ENCODE measurements around the gene ADIPOR2.
"Not testable (repeated sequence)": the region's sequence is repeated elsewhere in the genome, so short reads cannot be mapped to it uniquely, and the experiment has no call there.

ADIPOR2 gene

GRCh38 chr12:1707051-1707450 is 16.2 kb downstream of the ADIPOR2 start:
- H3K4me1 ChIP-seq (ENCODE audit: control insufficient read depth, insufficient read depth, low read length): 0 out of 2 replicates have a peak, but pooled peaks cover 3% of the 10 kb centered on the region
- no peak overlapping the region for H3K4me3 ChIP-seq (ENCODE audit: low read depth, low read length)

GRCh38 chr12:1709968-1710367 is 19.1 kb downstream of the ADIPOR2 start:
- H3K4me1 ChIP-seq (ENCODE audit: control insufficient read depth, insufficient read depth, low read length); H3K4me3 ChIP-seq (ENCODE audit: low read depth, low read length); H3K9ac ChIP-seq (ENCODE audit: low read length); H3K27ac ChIP-seq (ENCODE audit: low read depth, low read length); H3K9me3 ChIP-seq (ENCODE audit: control insufficient read depth, insufficient read depth, low read depth, low read length); H3K27me3 ChIP-seq (ENCODE audit: control insufficient read depth, insufficient read depth, low read length): not testable (repeated sequence)
- peaks cover 13% of the 10 kb centered on the region for H3K36me3 ChIP-seq (ENCODE audit: control insufficient read depth, insufficient read depth, low read length)

More at GRCh38 chr12:1707051-1707450, 16.2 kb downstream of the ADIPOR2 start:
- H3K9me3 ChIP-seq (ENCODE audit: control insufficient read depth, insufficient read depth, low read depth, low read length): no peaks in the 10 kb centered on the region; the same call in 1 of the 2 replicates
- no peak overlapping the region for H3K9ac ChIP-seq (ENCODE audit: low read length)
- H3K27ac ChIP-seq (ENCODE audit: low read depth, low read length): no peak overlapping the region
- no peaks in the 10 kb centered on the region for H3K36me3 ChIP-seq (ENCODE audit: control insufficient read depth, insufficient read depth, low read length)
- no peaks in the 10 kb centered on the region for H3K27me3 ChIP-seq (ENCODE audit: control insufficient read depth, insufficient read depth, low read length)

GRCh38 chr12:1710870-1711269 is 20.0 kb downstream of the ADIPOR2 start:
- H3K4me3 ChIP-seq (ENCODE audit: low read depth, low read length); H3K4me1 ChIP-seq (ENCODE audit: control insufficient read depth, insufficient read depth, low read length); H3K9me3 ChIP-seq (ENCODE audit: control insufficient read depth, insufficient read depth, low read depth, low read length); H3K9ac ChIP-seq (ENCODE audit: low read length); H3K27ac ChIP-seq (ENCODE audit: low read depth, low read length); H3K27me3 ChIP-seq (ENCODE audit: control insufficient read depth, insufficient read depth, low read length): not testable (repeated sequence)
- H3K36me3 ChIP-seq (ENCODE audit: control insufficient read depth, insufficient read depth, low read length): peaks cover 14% of the 10 kb centered on the region

GRCh38 chr12:1711536-1712211 is 20.8 kb downstream of the ADIPOR2 start:
- H3K36me3 ChIP-seq (ENCODE audit: control insufficient read depth, insufficient read depth, low read length): peaks cover 18% of the 10 kb centered on the region

GRCh38 chr12:1712305-1712704 is 21.4 kb downstream of the ADIPOR2 start:
- Histone ChIP-seq H3K9me3 (ENCODE audit: control insufficient read depth, insufficient read depth, low read depth, low read length) (peaks cover 11% of the 10 kb centered on the region; the same call in 1 of the 2 replicates), H3K36me3 (ENCODE audit: control insufficient read depth, insufficient read depth, low read length) (peaks cover 23% of the 10 kb centered on the region)
- H3K4me3 ChIP-seq (ENCODE audit: low read depth, low read length); H3K9ac ChIP-seq (ENCODE audit: low read length); H3K4me1 ChIP-seq (ENCODE audit: control insufficient read depth, insufficient read depth, low read length); H3K27ac ChIP-seq (ENCODE audit: low read depth, low read length); H3K27me3 ChIP-seq (ENCODE audit: control insufficient read depth, insufficient read depth, low read length): not testable (repeated sequence)

More at GRCh38 chr12:1711536-1712211, 20.8 kb downstream of the ADIPOR2 start:
- not testable (repeated sequence) for H3K27me3 ChIP-seq (ENCODE audit: control insufficient read depth, insufficient read depth, low read length); H3K9ac ChIP-seq (ENCODE audit: low read length); H3K9me3 ChIP-seq (ENCODE audit: control insufficient read depth, insufficient read depth, low read depth, low read length); H3K4me1 ChIP-seq (ENCODE audit: control insufficient read depth, insufficient read depth, low read length); H3K4me3 ChIP-seq (ENCODE audit: low read depth, low read length); H3K27ac ChIP-seq (ENCODE audit: low read depth, low read length)

GRCh38 chr12:1712852-1713251 is 22.0 kb downstream of the ADIPOR2 start:
- H3K4me1 ChIP-seq (ENCODE audit: control insufficient read depth, insufficient read depth, low read length); H3K9ac ChIP-seq (ENCODE audit: low read length); H3K27me3 ChIP-seq (ENCODE audit: control insufficient read depth, insufficient read depth, low read length); H3K4me3 ChIP-seq (ENCODE audit: low read depth, low read length); H3K27ac ChIP-seq (ENCODE audit: low read depth, low read length): not testable (repeated sequence)
- H3K9me3 ChIP-seq (ENCODE audit: control insufficient read depth, insufficient read depth, low read depth, low read length): peaks cover 11% of the 10 kb centered on the region; the same call in 1 of the 2 replicates
- H3K36me3 ChIP-seq (ENCODE audit: control insufficient read depth, insufficient read depth, low read length): peaks cover 23% of the 10 kb centered on the region

GRCh38 chr12:1713783-1714348 is 23.0 kb downstream of the ADIPOR2 start:
- Histone ChIP-seq H3K9me3 (ENCODE audit: control insufficient read depth, insufficient read depth, low read depth, low read length) (peaks cover 12% of the 10 kb centered on the region; the same call in 1 of the 2 replicates), H3K36me3 (ENCODE audit: control insufficient read depth, insufficient read depth, low read length) (peaks cover 23% of the 10 kb centered on the region)
- not testable (repeated sequence) for H3K9ac ChIP-seq (ENCODE audit: low read length); H3K27ac ChIP-seq (ENCODE audit: low read depth, low read length); H3K27me3 ChIP-seq (ENCODE audit: control insufficient read depth, insufficient read depth, low read length); H3K4me3 ChIP-seq (ENCODE audit: low read depth, low read length); H3K4me1 ChIP-seq (ENCODE audit: control insufficient read depth, insufficient read depth, low read length)

- not testable (repeated sequence) for H3K27me3 ChIP-seq (ENCODE audit: control insufficient read depth, insufficient read depth, low read length); H3K4me1 ChIP-seq (ENCODE audit: control insufficient read depth, insufficient read depth, low read length); H3K27ac ChIP-seq (ENCODE audit: low read depth, low read length); H3K4me3 ChIP-seq (ENCODE audit: low read depth, low read length); H3K9ac ChIP-seq (ENCODE audit: low read length)
- Histone ChIP-seq H3K9me3 (ENCODE audit: control insufficient read depth, insufficient read depth, low read depth, low read length) (peaks cover 27% of the 10 kb centered on the region), H3K36me3 (ENCODE audit: control insufficient read depth, insufficient read depth, low read length) (peaks cover 27% of the 10 kb centered on the region)
Measured at GRCh38 chr12:1715459-1715858, 24.6 kb downstream of the ADIPOR2 start.

GRCh38 chr12:1716215-1716862 is 25.5 kb downstream of the ADIPOR2 start:
- 0 out of 2 replicates have a peak, but pooled peaks cover 3% of the 10 kb centered on the region for H3K4me1 ChIP-seq (ENCODE audit: control insufficient read depth, insufficient read depth, low read length)
- no peak overlapping the region for H3K27ac ChIP-seq (ENCODE audit: low read depth, low read length)
- H3K36me3 ChIP-seq (ENCODE audit: control insufficient read depth, insufficient read depth, low read length): peaks cover 27% of the 10 kb centered on the region
- no peak overlapping the region for H3K9ac ChIP-seq (ENCODE audit: low read length)
- H3K27me3 ChIP-seq (ENCODE audit: control insufficient read depth, insufficient read depth, low read length): no peaks in the 10 kb centered on the region
- peaks cover 31% of the 10 kb centered on the region for H3K9me3 ChIP-seq (ENCODE audit: control insufficient read depth, insufficient read depth, low read depth, low read length)
- no peak overlapping the region for H3K4me3 ChIP-seq (ENCODE audit: low read depth, low read length)

- peaks cover 31% of the 10 kb centered on the region for H3K9me3 ChIP-seq (ENCODE audit: control insufficient read depth, insufficient read depth, low read depth, low read length)
- H3K4me1 ChIP-seq (ENCODE audit: control insufficient read depth, insufficient read depth, low read length): peaks cover 8% of the 10 kb centered on the region
- H3K27me3 ChIP-seq (ENCODE audit: control insufficient read depth, insufficient read depth, low read length): no peaks in the 10 kb centered on the region
- H3K4me3 ChIP-seq (ENCODE audit: low read depth, low read length): no peak overlapping the region
- H3K9ac ChIP-seq (ENCODE audit: low read length): no peak overlapping the region
- peaks cover 27% of the 10 kb centered on the region for H3K36me3 ChIP-seq (ENCODE audit: control insufficient read depth, insufficient read depth, low read length)
- no peak overlapping the region for H3K27ac ChIP-seq (ENCODE audit: low read depth, low read length)
Measured at GRCh38 chr12:1716911-1717310, 26.0 kb downstream of the ADIPOR2 start.

- H3K9ac ChIP-seq (ENCODE audit: low read length): no peak overlapping the region
Measured at GRCh38 chr12:1719139-1719538, 28.3 kb downstream of the ADIPOR2 start.

More at GRCh38 chr12:1719139-1719538, 28.3 kb downstream of the ADIPOR2 start:
- Histone ChIP-seq H3K9me3 (ENCODE audit: control insufficient read depth, insufficient read depth, low read depth, low read length) (peaks cover 29% of the 10 kb centered on the region), H3K4me3 (ENCODE audit: low read depth, low read length) (no peak overlapping the region), H3K27ac (ENCODE audit: low read depth, low read length) (no peak overlapping the region), H3K36me3 (ENCODE audit: control insufficient read depth, insufficient read depth, low read length) (peaks cover 22% of the 10 kb centered on the region), H3K27me3 (ENCODE audit: control insufficient read depth, insufficient read depth, low read length) (no peaks in the 10 kb centered on the region), H3K4me1 (ENCODE audit: control insufficient read depth, insufficient read depth, low read length) (peaks cover 8% of the 10 kb centered on the region)

Data from HUES6 (cell line).